ENCODE results near the gene BOLA2. TPM values are rescaled to one million over a fixed set of nuclear protein-coding genes. Genes with fewer than 3 reads are reported as not detected.
"Not testable (repeated sequence)": the region's sequence is repeated elsewhere in the genome, so short reads cannot be mapped to it uniquely, and the experiment has no call there.

The BOLA2 gene
- total RNA-seq (ENCODE audit: insufficient read depth, low replicate concordance): 4.8 TPM

- DNase-seq (ENCODE audit: low spot score): not testable (repeated sequence)
These were observed at the start of gene BOLA2, which contains the start of gene SLX1B for GRCh38 chr16:29454269-29454668. TSS of gene BOLA2 (minus strand) at chr16:29454351. CDS start at chr16:29454253, 98 bp downstream. TSS of gene SLX1B (plus strand) at chr16:29454533.

- DNase-seq (ENCODE audit: low spot score): not testable (repeated sequence)
These were observed 28.1 kb upstream of the BOLA2 start for GRCh38 chr16:29482276-29482675.

GRCh38 chr16:29472065-29472464 is 17.9 kb upstream of the BOLA2 start:
- DNase-seq (ENCODE audit: low spot score): not testable (repeated sequence)

GRCh38 chr16:29469660-29470059 is 15.5 kb upstream of the BOLA2 start:
- DNase-seq (ENCODE audit: low spot score): not testable (repeated sequence)

- not testable (repeated sequence) for DNase-seq (ENCODE audit: low spot score)
These were observed 13.7 kb upstream of the BOLA2 start for GRCh38 chr16:29467654-29468366.

- DNase-seq (ENCODE audit: low spot score): not testable (repeated sequence)
These were observed 12.8 kb upstream of the BOLA2 start for GRCh38 chr16:29466904-29467303.

- DNase-seq (ENCODE audit: low spot score): not testable (repeated sequence)
These were observed 12.1 kb upstream of the BOLA2 start for GRCh38 chr16:29465985-29466824.

- DNase-seq (ENCODE audit: low spot score): not testable (repeated sequence)
These were observed 6.5 kb upstream of the BOLA2 start for GRCh38 chr16:29460647-29461030.

- DNase-seq (ENCODE audit: low spot score): not testable (repeated sequence)
These were observed 5.8 kb upstream of the BOLA2 start, which contains the start of gene SULT1A4 for GRCh38 chr16:29459706-29460646. TSS of gene SULT1A4 (plus strand) at chr16:29459913. CDS start at chr16:29461386, 1,473 bp downstream.

GRCh38 chr16:29457660-29458059 is 3.5 kb upstream of the BOLA2 start:
- not testable (repeated sequence) for DNase-seq (ENCODE audit: low spot score)

- not testable (repeated sequence) for DNase-seq (ENCODE audit: low spot score)
These were observed 677 bp upstream of the BOLA2 start for GRCh38 chr16:29454828-29455227.

- DNase-seq (ENCODE audit: low spot score): not testable (repeated sequence)
These were observed 397 bp downstream of the BOLA2 start for GRCh38 chr16:29453754-29454153.

GRCh38 chr16:29425390-29425789 is 28.8 kb downstream of the BOLA2 start:
- DNase-seq (ENCODE audit: low spot score): not testable (repeated sequence)

- not testable (repeated sequence) for DNase-seq (ENCODE audit: low spot score)
These were observed 30.6 kb downstream of the BOLA2 start for GRCh38 chr16:29423587-29423986.

GRCh38 chr16:29405249-29405648 is 48.9 kb downstream of the BOLA2 start:
- not testable (repeated sequence) for DNase-seq (ENCODE audit: low spot score)

Other genes with a start within 250 kb of the BOLA2 start
- 3.6 TPM for gene NPIPB11, start 47.6 kb downstream of the BOLA2 start, total RNA-seq (ENCODE audit: insufficient read depth, low replicate concordance)
- gene SLX1B, start 182 bp upstream of the BOLA2 start, total RNA-seq (ENCODE audit: insufficient read depth, low replicate concordance): 10.8 TPM
- gene SULT1A4, start 5.6 kb upstream of the BOLA2 start, total RNA-seq (ENCODE audit: insufficient read depth, low replicate concordance): 3.4 TPM
- 11.8 TPM for gene NPIPB12, start 52.1 kb upstream of the BOLA2 start, total RNA-seq (ENCODE audit: insufficient read depth, low replicate concordance)
- 0.96 TPM for gene SPN, start 208.9 kb upstream of the BOLA2 start, total RNA-seq (ENCODE audit: insufficient read depth, low replicate concordance)
- gene QPRT, start 224.8 kb upstream of the BOLA2 start, total RNA-seq (ENCODE audit: insufficient read depth, low replicate concordance): 56.3 TPM